ENCODE data around the gene EIF2AK2. TPM values are rescaled to one million over a fixed set of nuclear protein-coding genes. Genes with fewer than 3 reads are reported as not detected.

Gene EIF2AK2
- total RNA-seq, 1 donor from 2014 or later = 15.2 TPM

- intact Hi-C loops (cut with DNase I) = no loop called here
- H3K4me3 ChIP-seq = no peak overlapping the region
- TF ChIP-seq POLR2AphosphoS5 (IDR thresholded peaks at IDR 0.05; ENCODE audit: insufficient read depth in 1 of 2, low read depth in 1 of 2) (no peak), CTCF (IDR thresholded peaks at IDR 0.05) (no peak), POLR2A (IDR thresholded peaks at IDR 0.05) (no peak)
- H3K27ac ChIP-seq = no peak overlapping the region
- H3K4me1 ChIP-seq = no peaks in the 10 kb centered on the region
- DNase-seq (ENCODE audit: extremely low spot score in 2 of 2) = no peak
- H3K9me3 ChIP-seq = no peaks in the 10 kb centered on the region
- no peaks in the 10 kb centered on the region for H3K27me3 ChIP-seq
- no peaks in the 10 kb centered on the region for H3K36me3 ChIP-seq
Measured at GRCh38 chr2:37191747-37192146, 35.0 kb upstream of the EIF2AK2 start.

GRCh38 chr2:37191253-37191652, 34.5 kb upstream of the EIF2AK2 start:
- no peak for TF ChIP-seq CTCF (IDR thresholded peaks at IDR 0.05)
- TF ChIP-seq POLR2A (IDR thresholded peaks at IDR 0.05) = no peak
- TF ChIP-seq POLR2AphosphoS5 (IDR thresholded peaks at IDR 0.05; ENCODE audit: insufficient read depth in 1 of 2, low read depth in 1 of 2) = no peak
- H3K9me3 ChIP-seq = no peaks in the 10 kb centered on the region
- no peak for DNase-seq (ENCODE audit: extremely low spot score in 2 of 2)
- no peaks in the 10 kb centered on the region for H3K27me3 ChIP-seq
- H3K36me3 ChIP-seq = no peaks in the 10 kb centered on the region
- H3K27ac ChIP-seq = no peak overlapping the region
- H3K4me3 ChIP-seq = no peak overlapping the region
- no peaks in the 10 kb centered on the region for H3K4me1 ChIP-seq
- intact Hi-C loops (cut with DNase I) = no loop called here

- no peaks in the 10 kb centered on the region for H3K27me3 ChIP-seq
- no peaks in the 10 kb centered on the region for H3K36me3 ChIP-seq
- DNase-seq (ENCODE audit: extremely low spot score in 2 of 2) = no peak
- H3K9me3 ChIP-seq = no peaks in the 10 kb centered on the region
- TF ChIP-seq POLR2A (IDR thresholded peaks at IDR 0.05) (no peak), CTCF (IDR thresholded peaks at IDR 0.05) (no peak), POLR2AphosphoS5 (IDR thresholded peaks at IDR 0.05; ENCODE audit: insufficient read depth in 1 of 2, low read depth in 1 of 2) (no peak)
- no peaks in the 10 kb centered on the region for H3K4me1 ChIP-seq
- H3K27ac ChIP-seq = no peak overlapping the region
- no peak overlapping the region for H3K4me3 ChIP-seq
- intact Hi-C loops (cut with DNase I) = no loop called here
Measured at GRCh38 chr2:37190290-37190689, 33.5 kb upstream of the EIF2AK2 start.

- no peaks in the 10 kb centered on the region for H3K9me3 ChIP-seq
- DNase-seq (ENCODE audit: extremely low spot score in 2 of 2) = no peak
- no peak overlapping the region for H3K4me3 ChIP-seq
- no peaks in the 10 kb centered on the region for H3K4me1 ChIP-seq
- intact Hi-C loops (cut with DNase I) = no loop called here
- no peak overlapping the region for H3K27ac ChIP-seq
- no peaks in the 10 kb centered on the region for H3K27me3 ChIP-seq
- no peaks in the 10 kb centered on the region for H3K36me3 ChIP-seq
- TF ChIP-seq POLR2A (IDR thresholded peaks at IDR 0.05) (no peak), POLR2AphosphoS5 (IDR thresholded peaks at IDR 0.05; ENCODE audit: insufficient read depth in 1 of 2, low read depth in 1 of 2) (no peak), CTCF (IDR thresholded peaks at IDR 0.05) (no peak)
Measured at GRCh38 chr2:37189452-37190153, 32.8 kb upstream of the EIF2AK2 start.

- no peak for DNase-seq (ENCODE audit: extremely low spot score in 2 of 2)
- H3K4me3 ChIP-seq = no peak within 1 kb of the TSS
- TF ChIP-seq POLR2AphosphoS5 (IDR thresholded peaks at IDR 0.05; ENCODE audit: insufficient read depth in 1 of 2, low read depth in 1 of 2) = no peak
- no peak for TF ChIP-seq POLR2A (IDR thresholded peaks at IDR 0.05)
- TF ChIP-seq CTCF (IDR thresholded peaks at IDR 0.05) = no peak
- no peaks in the 10 kb centered on the region for H3K27me3 ChIP-seq
- H3K27ac ChIP-seq = no peak within 1 kb of the TSS
- H3K36me3 ChIP-seq = no peaks in the 10 kb centered on the region
- no peaks in the 10 kb centered on the region for H3K4me1 ChIP-seq
- H3K9me3 ChIP-seq = no peaks in the 10 kb centered on the region
- intact Hi-C loops (cut with DNase I) = no loop called here
Measured at GRCh38 chr2:37188570-37188969, 31.8 kb upstream of the EIF2AK2 start, which contains the start of gene SULT6B1. Gene SULT6B1 (minus strand): TSS chr2:37188670. CDS start chr2:37188640, 30 bp downstream.
